ENCODE measurements around the gene EXOC8. TPM values are rescaled to one million over a fixed set of nuclear protein-coding genes. Genes with fewer than 3 reads are reported as not detected.
A peak's percentile ranks its signal among the peaks of the same experiment; 100 is the strongest.
"Not testable (repeated sequence)": the region's sequence is repeated elsewhere in the genome, so short reads cannot be mapped to it uniquely, and the experiment has no call there.

EXOC8 gene
- total RNA-seq, 3 donors from 2014 or later (not counting 1 experiment from before 2014, with no cell fraction given), result 29.0 to 37.1 (median 34.7) TPM

DNA sequence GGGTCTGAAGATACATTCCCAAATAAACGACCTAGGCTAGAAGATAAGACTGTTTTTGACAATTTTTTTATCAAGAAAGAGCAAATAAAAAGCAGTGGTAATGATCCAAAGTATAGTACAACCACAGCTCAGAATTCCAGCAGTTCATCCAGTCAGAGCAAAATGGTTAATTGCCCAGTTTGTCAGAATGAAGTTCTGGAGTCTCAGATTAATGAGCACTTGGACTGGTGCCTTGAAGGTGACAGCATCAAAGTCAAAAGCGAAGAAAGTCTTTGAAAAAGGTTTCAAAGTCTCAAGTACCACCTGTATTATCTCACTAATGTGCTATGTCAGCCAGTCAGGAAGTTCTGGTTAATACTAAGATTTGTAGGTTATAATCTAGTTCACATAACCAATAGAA is 15.4 kb upstream of the EXOC8 start:
- DNase-seq, result no peak
- Mint-ChIP-seq H3K27me3 (ENCODE audit: low read depth in 2 of 2) (no peaks in the 10 kb centered on the region), H3K4me3 (no peak overlapping the region), H3K4me1 (peaks cover 6 to 7% of the 10 kb centered on the region in 2 donors), H3K36me3 (peaks cover 14% of the 10 kb centered on the region), H3K9me3 (no peaks in the 10 kb centered on the region), H3K27ac (no peak overlapping the region)
- intact Hi-C loops (cut with micrococcal nuclease), result no loop called here
- Histone ChIP-seq H3K4me3 (ENCODE audit: low read length) (no peak overlapping the region), H3K36me3 (ENCODE audit: control insufficient read depth, insufficient read depth, low read length) (peaks cover 54% of the 10 kb centered on the region), H3K27ac (ENCODE audit: low read length) (no peak overlapping the region), H3K27me3 (ENCODE audit: control insufficient read depth, insufficient read depth, low read length) (no peaks in the 10 kb centered on the region), H3K9me3 (ENCODE audit: control insufficient read depth, insufficient read depth, low read length) (no peaks in the 10 kb centered on the region), H3K4me1 (ENCODE audit: control insufficient read depth, insufficient read depth, low read length) (no peaks in the 10 kb centered on the region)
- TF ChIP-seq, protein P1, sequence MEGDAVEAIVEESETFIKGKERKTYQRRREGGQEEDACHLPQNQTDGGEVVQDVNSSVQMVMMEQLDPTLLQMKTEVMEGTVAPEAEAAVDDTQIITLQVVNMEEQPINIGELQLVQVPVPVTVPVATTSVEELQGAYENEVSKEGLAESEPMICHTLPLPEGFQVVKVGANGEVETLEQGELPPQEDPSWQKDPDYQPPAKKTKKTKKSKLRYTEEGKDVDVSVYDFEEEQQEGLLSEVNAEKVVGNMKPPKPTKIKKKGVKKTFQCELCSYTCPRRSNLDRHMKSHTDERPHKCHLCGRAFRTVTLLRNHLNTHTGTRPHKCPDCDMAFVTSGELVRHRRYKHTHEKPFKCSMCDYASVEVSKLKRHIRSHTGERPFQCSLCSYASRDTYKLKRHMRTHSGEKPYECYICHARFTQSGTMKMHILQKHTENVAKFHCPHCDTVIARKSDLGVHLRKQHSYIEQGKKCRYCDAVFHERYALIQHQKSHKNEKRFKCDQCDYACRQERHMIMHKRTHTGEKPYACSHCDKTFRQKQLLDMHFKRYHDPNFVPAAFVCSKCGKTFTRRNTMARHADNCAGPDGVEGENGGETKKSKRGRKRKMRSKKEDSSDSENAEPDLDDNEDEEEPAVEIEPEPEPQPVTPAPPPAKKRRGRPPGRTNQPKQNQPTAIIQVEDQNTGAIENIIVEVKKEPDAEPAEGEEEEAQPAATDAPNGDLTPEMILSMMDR (IDR thresholded peaks at IDR 0.05), result no peak
- ATAC-seq, result no peak
- 94% methylated on average over 2 of the region's 2 CpGs for WGBS (ENCODE audit: insufficient coverage)

- Histone ChIP-seq H3K4me3 (ENCODE audit: low read length) (no peak overlapping the region), H3K27me3 (ENCODE audit: control insufficient read depth, insufficient read depth, low read length) (no peaks in the 10 kb centered on the region), H3K4me1 (ENCODE audit: control insufficient read depth, insufficient read depth, low read length) (no peaks in the 10 kb centered on the region), H3K27ac (ENCODE audit: low read length) (no peak overlapping the region), H3K9me3 (ENCODE audit: control insufficient read depth, insufficient read depth, low read length) (no peaks in the 10 kb centered on the region), H3K36me3 (ENCODE audit: control insufficient read depth, insufficient read depth, low read length) (peaks cover 65% of the 10 kb centered on the region)
- TF ChIP-seq, protein P1 (IDR thresholded peaks at IDR 0.05), result no peak
- Mint-ChIP-seq H3K4me1 (no peaks in the 10 kb centered on the region), H3K27me3 (ENCODE audit: low read depth in 2 of 2) (no peaks in the 10 kb centered on the region), H3K4me3 (no peak overlapping the region), H3K36me3 (peaks cover 14% of the 10 kb centered on the region), H3K27ac (peak overlapping the region in 1 of 2 donors; percentile 17), H3K9me3 (no peaks in the 10 kb centered on the region)
- no CpG with 5 or more reads among the region's 2 CpGs for WGBS (ENCODE audit: insufficient coverage)
- DNase-seq, result no peak
- intact Hi-C loops (cut with micrococcal nuclease), result no loop called here
- no peak for ATAC-seq
Observed at GRCh38 chr1:231351816-231352215, 14.2 kb upstream of the EXOC8 start.

- ATAC-seq; DNase-seq; intact Hi-C loops (cut with micrococcal nuclease); H3K4me1 ChIP-seq (ENCODE audit: control insufficient read depth, insufficient read depth, low read length); H3K27ac ChIP-seq (ENCODE audit: low read length); H3K4me1 Mint-ChIP-seq; H3K4me3 ChIP-seq (ENCODE audit: low read length); H3K9me3 Mint-ChIP-seq; H3K27me3 ChIP-seq (ENCODE audit: control insufficient read depth, insufficient read depth, low read length); H3K27ac Mint-ChIP-seq; H3K9me3 ChIP-seq (ENCODE audit: control insufficient read depth, insufficient read depth, low read length); H3K4me3 Mint-ChIP-seq; H3K27me3 Mint-ChIP-seq (ENCODE audit: low read depth in 2 of 2): not testable (repeated sequence)
- WGBS (ENCODE audit: insufficient coverage), result no CpG with 5 or more reads among the region's 1 CpG
- H3K36me3 Mint-ChIP-seq, result peaks cover 14% of the 10 kb centered on the region
- peaks cover 60% of the 10 kb centered on the region for H3K36me3 ChIP-seq (ENCODE audit: control insufficient read depth, insufficient read depth, low read length)
Observed at GRCh38 chr1:231348856-231349255, 11.2 kb upstream of the EXOC8 start.

- no peak overlapping the region for H3K4me3 ChIP-seq (ENCODE audit: low read length)
- H3K27ac Mint-ChIP-seq, result no peak overlapping the region
- ATAC-seq, result no peak
- peaks cover 62% of the 10 kb centered on the region for H3K36me3 ChIP-seq (ENCODE audit: control insufficient read depth, insufficient read depth, low read length)
- no peaks in the 10 kb centered on the region for H3K27me3 Mint-ChIP-seq (ENCODE audit: low read depth in 2 of 2)
- H3K4me1 Mint-ChIP-seq, result peaks cover 2 to 3% of the 10 kb centered on the region in 2 donors
- H3K4me3 Mint-ChIP-seq, result no peak overlapping the region
- H3K9me3 Mint-ChIP-seq, result no peaks in the 10 kb centered on the region
- H3K9me3 ChIP-seq (ENCODE audit: control insufficient read depth, insufficient read depth, low read length), result no peaks in the 10 kb centered on the region
- WGBS (ENCODE audit: insufficient coverage), result 96% methylated on average over 3 of the region's 4 CpGs
- H3K4me1 ChIP-seq (ENCODE audit: control insufficient read depth, insufficient read depth, low read length), result no peaks in the 10 kb centered on the region
- DNase-seq, result no peak
- H3K36me3 Mint-ChIP-seq, result peaks cover 14% of the 10 kb centered on the region
- no peaks in the 10 kb centered on the region for H3K27me3 ChIP-seq (ENCODE audit: control insufficient read depth, insufficient read depth, low read length)
- H3K27ac ChIP-seq (ENCODE audit: low read length), result no peak overlapping the region
- TF ChIP-seq, protein P1 (IDR thresholded peaks at IDR 0.05), result no peak
- intact Hi-C loops (cut with micrococcal nuclease), result no loop called here
Observed at GRCh38 chr1:231348442-231348841, 10.8 kb upstream of the EXOC8 start.

Data from natural killer cell (primary cell).